GM12872 (cell line): ENCODE measurements around the gene RTEL1.

ENCODE experiments used
- TF ChIP-seq, protein P1 (sequence below): IDR thresholded peaks from 3 replicates; pipeline ENCODE4 v1.5.1; 2011; ENCODE audit warnings: low read depth, mild to moderate bottlenecking, low read length, moderate library complexity; ENCODE audit not compliant: insufficient read depth

Gene RTEL1

DNA sequence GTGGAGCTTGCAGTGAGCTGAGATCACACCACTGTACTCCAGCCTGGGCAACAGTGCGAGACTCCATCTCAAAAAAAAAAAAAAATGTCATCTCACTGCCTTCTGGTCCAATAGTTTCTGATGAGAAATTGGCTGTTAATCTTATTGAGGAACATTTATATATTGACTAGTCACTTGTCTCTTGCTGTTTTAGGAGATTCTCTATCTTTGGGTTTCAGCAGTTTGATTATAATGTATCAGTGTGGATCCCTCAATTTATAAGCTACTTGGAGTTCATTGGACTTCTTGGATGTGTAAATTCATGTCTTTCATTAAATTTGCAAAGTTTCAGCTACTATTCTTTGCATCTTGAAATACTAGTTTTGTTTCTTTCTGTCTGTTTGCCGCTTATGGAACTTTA, 60.9 kb downstream of the RTEL1 start:
- TF ChIP-seq, protein P1, sequence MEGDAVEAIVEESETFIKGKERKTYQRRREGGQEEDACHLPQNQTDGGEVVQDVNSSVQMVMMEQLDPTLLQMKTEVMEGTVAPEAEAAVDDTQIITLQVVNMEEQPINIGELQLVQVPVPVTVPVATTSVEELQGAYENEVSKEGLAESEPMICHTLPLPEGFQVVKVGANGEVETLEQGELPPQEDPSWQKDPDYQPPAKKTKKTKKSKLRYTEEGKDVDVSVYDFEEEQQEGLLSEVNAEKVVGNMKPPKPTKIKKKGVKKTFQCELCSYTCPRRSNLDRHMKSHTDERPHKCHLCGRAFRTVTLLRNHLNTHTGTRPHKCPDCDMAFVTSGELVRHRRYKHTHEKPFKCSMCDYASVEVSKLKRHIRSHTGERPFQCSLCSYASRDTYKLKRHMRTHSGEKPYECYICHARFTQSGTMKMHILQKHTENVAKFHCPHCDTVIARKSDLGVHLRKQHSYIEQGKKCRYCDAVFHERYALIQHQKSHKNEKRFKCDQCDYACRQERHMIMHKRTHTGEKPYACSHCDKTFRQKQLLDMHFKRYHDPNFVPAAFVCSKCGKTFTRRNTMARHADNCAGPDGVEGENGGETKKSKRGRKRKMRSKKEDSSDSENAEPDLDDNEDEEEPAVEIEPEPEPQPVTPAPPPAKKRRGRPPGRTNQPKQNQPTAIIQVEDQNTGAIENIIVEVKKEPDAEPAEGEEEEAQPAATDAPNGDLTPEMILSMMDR, result no peak

DNA sequence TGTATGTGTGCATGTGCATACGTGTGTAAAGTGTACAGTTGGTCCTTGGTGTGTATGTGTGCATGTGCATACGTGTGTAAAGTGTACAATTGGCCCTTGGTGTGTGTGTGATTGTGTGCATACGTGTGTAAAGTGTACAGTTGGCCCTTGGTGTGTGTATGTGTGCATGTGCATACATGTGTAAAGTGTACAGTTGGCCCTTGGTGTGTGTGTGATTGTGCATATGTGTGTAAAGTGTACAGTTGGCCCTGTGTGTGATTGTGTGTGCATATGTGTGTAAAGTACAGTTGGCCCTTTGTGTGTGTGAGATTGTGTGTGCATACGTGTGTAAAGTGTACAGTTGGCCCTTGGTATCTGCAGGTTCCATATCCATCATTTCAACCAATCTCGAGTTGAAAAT, 73.3 kb downstream of the RTEL1 start:
- TF ChIP-seq, protein P1, result no peak

DNA sequence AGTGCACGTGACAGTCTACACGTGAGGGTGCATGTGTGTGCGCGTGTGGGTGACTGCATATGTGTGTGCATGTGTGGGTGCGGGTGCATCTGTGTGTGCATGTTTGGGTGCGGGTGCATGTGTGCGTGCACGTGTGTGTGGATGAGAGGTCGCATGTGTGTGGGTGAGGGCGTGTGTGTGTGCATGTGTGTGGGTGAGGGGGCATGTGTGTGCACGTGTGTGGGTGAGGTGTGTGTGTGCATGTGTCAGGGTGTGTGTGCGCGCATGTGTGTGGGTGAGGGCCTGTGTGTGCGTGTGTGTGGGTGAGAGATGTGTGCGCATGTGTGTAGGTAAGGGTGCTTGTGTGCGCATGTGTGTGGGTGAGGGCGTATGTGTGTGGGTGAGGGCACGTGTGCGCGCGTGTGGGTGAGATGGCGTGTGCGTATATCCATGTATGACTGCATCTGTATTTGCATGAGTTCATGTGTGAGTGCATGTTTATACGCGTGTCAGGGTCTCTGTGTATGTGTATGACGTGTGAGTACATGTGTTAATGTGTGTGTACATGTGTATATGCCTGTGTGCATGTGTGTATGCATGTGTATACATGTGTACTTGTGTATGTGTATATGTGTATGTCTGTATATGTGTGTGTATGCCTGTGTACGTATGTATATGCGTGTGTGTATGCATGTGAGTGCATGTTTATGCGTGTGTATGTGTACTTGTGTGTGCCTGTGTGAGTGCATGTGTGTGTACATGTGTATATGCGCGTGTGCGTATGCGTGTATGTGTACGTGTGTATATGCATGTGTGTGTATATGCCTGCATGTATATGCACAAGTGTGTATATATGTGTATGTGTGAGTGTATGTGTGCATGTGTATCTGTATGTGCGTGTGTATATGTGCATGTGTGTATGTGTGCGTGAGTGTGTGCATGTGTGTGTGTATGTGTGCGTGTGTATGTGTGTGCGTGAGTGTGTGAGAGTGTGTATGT, 74.3 kb downstream of the RTEL1 start:
- TF ChIP-seq, protein P1, result no peak

DNA sequence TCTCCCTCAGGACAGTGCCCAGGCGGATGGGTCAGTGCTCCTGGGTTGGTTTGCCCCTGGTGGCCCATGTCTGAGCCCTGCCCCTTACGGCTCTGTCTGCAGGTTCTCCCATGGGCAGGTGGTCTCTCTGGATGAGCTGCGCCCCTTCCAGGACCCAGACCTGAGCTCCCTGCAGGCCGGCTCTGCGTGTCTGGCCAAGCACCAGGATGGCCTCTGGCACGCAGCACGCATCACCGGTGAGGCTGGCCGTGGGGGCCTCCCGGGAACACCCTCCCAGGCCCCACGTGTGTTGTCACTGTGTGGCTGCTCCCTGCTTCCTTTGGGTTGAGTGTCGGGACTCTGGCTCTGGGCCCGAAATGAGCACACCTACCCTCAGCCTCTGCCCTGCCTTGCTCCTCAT, 75.0 kb downstream of the RTEL1 start:
- TF ChIP-seq, protein P1, result no peak

DNA sequence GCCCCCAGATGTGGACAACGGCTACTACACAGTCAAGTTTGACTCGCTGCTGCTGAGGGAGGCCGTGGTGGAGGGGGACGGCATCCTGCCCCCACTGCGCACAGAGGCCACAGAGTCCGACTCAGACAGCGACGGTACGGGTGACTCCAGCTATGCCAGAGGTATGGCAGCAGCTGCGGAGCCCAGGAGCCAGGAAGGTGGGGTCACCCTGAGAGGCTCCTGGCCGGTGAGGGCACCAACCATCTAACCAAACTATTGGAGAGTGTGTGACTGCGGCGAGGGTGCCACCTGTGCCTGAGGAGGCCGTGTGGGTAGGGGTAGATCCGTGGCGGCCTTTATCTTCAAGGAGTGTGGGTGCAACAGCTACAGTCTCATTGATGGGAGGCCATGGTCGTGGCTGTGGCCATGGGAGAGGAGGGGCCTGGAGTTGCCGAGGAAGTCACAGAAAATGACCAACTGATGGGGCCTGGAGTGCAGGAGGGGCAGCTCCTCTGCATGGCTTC, 75.5 kb downstream of the RTEL1 start:
- TF ChIP-seq, protein P1, result no peak

DNA sequence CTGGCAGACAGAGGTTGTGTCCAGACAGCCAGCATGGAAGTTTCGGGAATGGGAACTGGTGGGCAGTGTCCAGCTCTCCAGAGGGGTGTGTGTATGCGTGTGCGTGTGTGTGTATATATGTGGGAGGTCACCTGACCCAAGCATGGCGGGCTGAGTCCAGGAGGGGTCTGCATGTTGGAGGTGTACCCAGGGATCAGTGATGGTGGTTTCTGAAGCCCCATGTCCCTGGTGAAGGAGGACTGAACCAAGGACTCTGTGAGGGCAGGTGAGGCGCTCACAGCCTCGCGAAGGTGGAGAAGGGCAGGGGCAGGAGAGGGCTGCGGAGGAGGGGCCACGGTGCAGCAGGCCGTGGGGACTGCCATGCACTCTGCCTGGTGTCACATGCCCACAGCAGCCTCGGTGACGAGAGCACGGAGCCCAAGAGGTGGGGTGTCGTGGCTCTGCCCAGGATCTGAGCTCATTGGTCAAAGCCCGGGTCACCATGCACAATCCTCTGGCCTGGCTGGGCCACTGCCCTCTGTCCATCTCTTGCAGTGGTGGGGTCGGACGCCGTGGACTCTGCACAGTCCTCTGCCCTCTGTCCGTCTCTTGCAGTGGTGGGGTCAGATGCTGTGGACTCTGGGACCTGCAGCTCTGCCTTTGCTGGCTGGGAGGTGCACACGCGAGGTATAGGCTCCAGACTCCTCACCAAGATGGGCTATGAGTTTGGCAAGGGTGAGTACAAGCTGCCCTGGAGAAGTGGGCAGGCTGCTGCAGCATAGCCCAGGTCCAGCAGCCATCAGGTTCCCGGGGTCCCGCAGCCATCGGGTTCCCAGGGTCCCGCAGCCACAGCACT, 76.2 kb downstream of the RTEL1 start:
- TF ChIP-seq, protein P1, result no peak
